ENCODE results near the gene KAZN. TPM values are rescaled to one million over a fixed set of nuclear protein-coding genes. Genes with fewer than 3 reads are reported as not detected.

The KAZN gene
- total and polyA plus RNA-seq, 4 donors: 4.4 to 19.3 (median 9.6) TPM

DNA sequence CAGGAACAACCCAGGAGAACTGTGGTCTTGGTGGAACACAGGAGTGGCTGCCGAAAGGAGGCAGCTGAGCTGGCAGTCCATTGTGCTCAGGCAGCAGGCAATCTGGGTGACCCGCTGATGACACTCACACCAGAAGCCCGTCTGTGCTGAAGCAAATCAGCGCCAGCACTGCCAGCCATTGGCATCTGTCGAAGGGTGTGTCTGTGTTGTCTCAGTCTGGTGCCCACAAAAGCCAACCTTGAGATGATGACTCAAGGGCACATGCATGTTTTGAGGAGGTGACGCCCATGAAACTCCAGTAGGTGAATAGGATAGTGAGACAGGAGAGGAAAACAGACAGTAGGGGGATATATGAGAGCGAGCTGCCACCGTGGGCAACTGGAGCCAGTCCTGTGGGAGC is 167.3 kb downstream of the KAZN start:
- intact Hi-C loops (cut with DNase I): no loop called here
- no peaks in the 10 kb centered on the region for H3K36me3 ChIP-seq (ENCODE audit: control insufficient read depth in 1 of 2, insufficient read depth in 2 of 2, low read length in 1 of 2)
- no peaks in the 10 kb centered on the region for H3K27me3 ChIP-seq (ENCODE audit: control insufficient read depth in 1 of 2, insufficient read depth in 2 of 2, low read length in 1 of 2)
- no peak for ATAC-seq (ENCODE audit: low FRiP score)
- H3K27ac ChIP-seq (ENCODE audit: low read depth in 1 of 2, low read length in 2 of 2): no peak overlapping the region
- no peak overlapping the region for H3K4me3 ChIP-seq (ENCODE audit: low read length in 2 of 2)
- WGBS, 2 donors: 94 to 95% methylated on average over 8 of the region's 8 CpGs
- H3K9me3 ChIP-seq (ENCODE audit: control insufficient read depth, low read length): peaks cover 4% of the 10 kb centered on the region
- no peaks in the 10 kb centered on the region for H3K4me1 ChIP-seq (ENCODE audit: control insufficient read depth in 1 of 2, insufficient read depth in 2 of 2, low read length in 2 of 2)
- no peak for DNase-seq

DNA sequence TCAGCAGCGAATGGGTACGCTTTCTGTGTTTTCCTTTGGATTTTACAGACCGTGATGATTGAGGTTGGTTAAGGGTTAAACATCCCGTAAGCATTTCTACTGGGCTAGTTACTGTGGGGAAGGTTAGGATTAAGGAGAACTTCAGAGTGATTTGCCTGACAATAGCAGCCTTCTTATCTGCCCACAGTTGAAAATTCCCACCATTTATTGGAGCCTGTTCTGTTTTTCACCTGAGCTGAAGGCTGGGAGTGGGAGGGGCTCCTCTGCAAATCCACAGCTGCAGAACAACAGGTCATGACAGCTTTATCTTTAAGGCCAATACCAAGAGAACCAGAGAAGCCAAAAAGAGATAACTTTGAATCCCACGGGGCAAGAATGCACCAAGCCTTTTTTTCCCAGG is 168.6 kb downstream of the KAZN start:
- Histone ChIP-seq H3K4me3 (ENCODE audit: low read length in 2 of 2) (no peak overlapping the region), H3K9me3 (ENCODE audit: control insufficient read depth, low read length) (peaks cover 2% of the 10 kb centered on the region), H3K27ac (ENCODE audit: low read depth in 1 of 2, low read length in 2 of 2) (no peak overlapping the region), H3K36me3 (ENCODE audit: control insufficient read depth in 1 of 2, insufficient read depth in 2 of 2, low read length in 1 of 2) (no peaks in the 10 kb centered on the region), H3K27me3 (ENCODE audit: control insufficient read depth in 1 of 2, insufficient read depth in 2 of 2, low read length in 1 of 2) (no peaks in the 10 kb centered on the region), H3K4me1 (ENCODE audit: control insufficient read depth in 1 of 2, insufficient read depth in 2 of 2, low read length in 2 of 2) (no peaks in the 10 kb centered on the region)
- DNase-seq: no peak
- ATAC-seq (ENCODE audit: low FRiP score): no peak
- WGBS, 2 donors: 67 to 70% methylated on average over 5 of the region's 5 CpGs
- intact Hi-C loops (cut with DNase I): no loop called here

GRCh38 chr1:14768582-14769304 is 170.3 kb downstream of the KAZN start:
- Histone ChIP-seq H3K36me3 (ENCODE audit: control insufficient read depth in 1 of 2, insufficient read depth in 2 of 2, low read length in 1 of 2) (no peaks in the 10 kb centered on the region), H3K27me3 (ENCODE audit: control insufficient read depth in 1 of 2, insufficient read depth in 2 of 2, low read length in 1 of 2) (no peaks in the 10 kb centered on the region), H3K9me3 (ENCODE audit: control insufficient read depth, low read length) (peaks cover 2% of the 10 kb centered on the region), H3K4me3 (ENCODE audit: low read length in 2 of 2) (no peak overlapping the region), H3K4me1 (ENCODE audit: control insufficient read depth in 1 of 2, insufficient read depth in 2 of 2, low read length in 2 of 2) (no peaks in the 10 kb centered on the region), H3K27ac (ENCODE audit: low read depth in 1 of 2, low read length in 2 of 2) (no peak overlapping the region)
- no peak for ATAC-seq (ENCODE audit: low FRiP score)
- intact Hi-C loops (cut with DNase I): no loop called here
- no peak for DNase-seq
- WGBS, 2 donors: 73 to 85% methylated on average over 6 of the region's 6 CpGs

GRCh38 chr1:14769486-14770274 is 171.2 kb downstream of the KAZN start:
- ATAC-seq (ENCODE audit: low FRiP score) (no peak), DNase-seq (no peak)
- Histone ChIP-seq H3K4me1 (ENCODE audit: control insufficient read depth in 1 of 2, insufficient read depth in 2 of 2, low read length in 2 of 2) (no peaks in the 10 kb centered on the region), H3K27ac (ENCODE audit: low read depth in 1 of 2, low read length in 2 of 2) (no peak overlapping the region), H3K27me3 (ENCODE audit: control insufficient read depth in 1 of 2, insufficient read depth in 2 of 2, low read length in 1 of 2) (no peaks in the 10 kb centered on the region), H3K36me3 (ENCODE audit: control insufficient read depth in 1 of 2, insufficient read depth in 2 of 2, low read length in 1 of 2) (no peaks in the 10 kb centered on the region), H3K9me3 (ENCODE audit: control insufficient read depth, low read length) (peaks cover 2% of the 10 kb centered on the region), H3K4me3 (ENCODE audit: low read length in 2 of 2) (no peak overlapping the region)
- WGBS, 2 donors: 89 to 93% methylated on average over 12 of the region's 12 CpGs
- intact Hi-C loops (cut with DNase I): no loop called here

DNA sequence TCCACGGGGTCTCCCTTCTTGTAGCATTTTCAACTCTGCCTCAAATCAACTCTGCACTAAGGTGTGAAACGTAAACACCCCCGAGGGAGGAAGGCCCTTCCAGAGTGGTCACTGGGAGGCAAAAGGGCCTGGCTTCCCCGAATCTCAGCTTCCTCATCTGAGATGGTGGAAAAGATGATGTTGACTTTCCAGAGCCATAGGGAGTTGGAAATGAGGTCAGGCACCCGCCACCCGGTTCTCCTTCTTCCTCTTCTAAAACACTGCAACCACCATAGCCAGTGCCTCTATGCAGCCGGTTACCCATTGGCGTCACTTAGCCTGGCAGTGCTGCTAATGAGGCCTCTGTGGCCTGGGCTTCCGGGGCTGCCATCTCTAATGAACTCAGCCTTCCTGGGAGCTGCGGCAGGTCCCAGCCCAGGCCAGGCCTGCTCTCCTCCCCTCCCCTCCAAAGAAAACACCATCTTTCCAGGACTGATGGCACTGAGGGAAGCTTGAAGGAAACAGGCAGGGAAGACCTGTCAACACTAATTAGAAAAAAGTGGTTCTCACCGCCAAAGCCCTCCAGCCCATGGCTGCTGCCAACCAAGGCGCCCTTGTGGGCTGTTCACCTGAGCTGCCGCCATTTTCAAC is 175.0 kb downstream of the KAZN start:
- intact Hi-C loops (cut with DNase I): no loop called here
- Histone ChIP-seq H3K36me3 (ENCODE audit: control insufficient read depth in 1 of 2, insufficient read depth in 2 of 2, low read length in 1 of 2) (no peaks in the 10 kb centered on the region), H3K4me3 (ENCODE audit: low read length in 2 of 2) (no peak overlapping the region)

GRCh38 chr1:14774225-14774624 is 175.7 kb downstream of the KAZN start:
- Histone ChIP-seq H3K36me3 (ENCODE audit: control insufficient read depth in 1 of 2, insufficient read depth in 2 of 2, low read length in 1 of 2) (no peaks in the 10 kb centered on the region), H3K27ac (ENCODE audit: low read depth in 1 of 2, low read length in 2 of 2) (no peak overlapping the region), H3K4me3 (ENCODE audit: low read length in 2 of 2) (no peak overlapping the region), H3K27me3 (ENCODE audit: control insufficient read depth in 1 of 2, insufficient read depth in 2 of 2, low read length in 1 of 2) (no peaks in the 10 kb centered on the region), H3K9me3 (ENCODE audit: control insufficient read depth, low read length) (no peaks in the 10 kb centered on the region), H3K4me1 (ENCODE audit: control insufficient read depth in 1 of 2, insufficient read depth in 2 of 2, low read length in 2 of 2) (no peaks in the 10 kb centered on the region)
- DNase-seq: no peak
- ATAC-seq (ENCODE audit: low FRiP score): no peak
- 96 to 97% methylated on average over 5 of the region's 5 CpGs for WGBS, 2 donors
- intact Hi-C loops (cut with DNase I): no loop called here

More for the DNA sequence above, 175.0 kb downstream of the KAZN start:
- no peak for ATAC-seq (ENCODE audit: low FRiP score)
- no peak for DNase-seq
- Histone ChIP-seq H3K27me3 (ENCODE audit: control insufficient read depth in 1 of 2, insufficient read depth in 2 of 2, low read length in 1 of 2) (no peaks in the 10 kb centered on the region), H3K27ac (ENCODE audit: low read depth in 1 of 2, low read length in 2 of 2) (no peak overlapping the region), H3K4me1 (ENCODE audit: control insufficient read depth in 1 of 2, insufficient read depth in 2 of 2, low read length in 2 of 2) (no peaks in the 10 kb centered on the region), H3K9me3 (ENCODE audit: control insufficient read depth, low read length) (no peaks in the 10 kb centered on the region)
- 82 to 85% methylated on average over 13 of the region's 13 CpGs for WGBS, 2 donors

DNA sequence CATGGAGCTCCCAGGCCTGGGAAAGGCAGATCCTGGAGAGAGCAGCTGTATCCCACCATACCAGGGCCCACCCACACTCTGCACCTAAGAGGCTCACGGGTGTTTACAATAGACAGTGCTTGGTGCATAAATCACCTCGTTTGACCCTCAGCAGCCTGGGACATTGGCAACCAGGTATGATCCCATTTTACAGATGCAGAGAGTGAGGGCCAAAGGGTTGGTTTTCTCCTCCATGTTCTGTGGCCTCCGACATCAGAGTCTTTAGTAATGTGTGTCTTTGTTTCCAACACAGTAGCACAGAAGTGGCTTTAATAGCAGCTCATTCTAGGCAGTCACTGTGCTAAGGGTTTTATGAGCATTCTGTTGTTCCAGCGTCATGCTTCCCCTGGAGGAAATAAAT is 176.5 kb downstream of the KAZN start:
- no peak for ATAC-seq (ENCODE audit: low FRiP score)
- H3K27me3 ChIP-seq (ENCODE audit: control insufficient read depth in 1 of 2, insufficient read depth in 2 of 2, low read length in 1 of 2): no peaks in the 10 kb centered on the region
- no peak for DNase-seq
- no peaks in the 10 kb centered on the region for H3K4me1 ChIP-seq (ENCODE audit: control insufficient read depth in 1 of 2, insufficient read depth in 2 of 2, low read length in 2 of 2)
- no peak overlapping the region for H3K27ac ChIP-seq (ENCODE audit: low read depth in 1 of 2, low read length in 2 of 2)
- WGBS, 2 donors: 91 to 95% methylated on average over 4 of the region's 4 CpGs
- H3K36me3 ChIP-seq (ENCODE audit: control insufficient read depth in 1 of 2, insufficient read depth in 2 of 2, low read length in 1 of 2): no peaks in the 10 kb centered on the region
- H3K4me3 ChIP-seq (ENCODE audit: low read length in 2 of 2): no peak overlapping the region
- H3K9me3 ChIP-seq (ENCODE audit: control insufficient read depth, low read length): no peaks in the 10 kb centered on the region
- intact Hi-C loops (cut with DNase I): loop anchor here in 1 of 2 donors (5.0 kb wide), 1 partner anchor 327 kb away; no protein-coding TSS in a partner anchor

DNA sequence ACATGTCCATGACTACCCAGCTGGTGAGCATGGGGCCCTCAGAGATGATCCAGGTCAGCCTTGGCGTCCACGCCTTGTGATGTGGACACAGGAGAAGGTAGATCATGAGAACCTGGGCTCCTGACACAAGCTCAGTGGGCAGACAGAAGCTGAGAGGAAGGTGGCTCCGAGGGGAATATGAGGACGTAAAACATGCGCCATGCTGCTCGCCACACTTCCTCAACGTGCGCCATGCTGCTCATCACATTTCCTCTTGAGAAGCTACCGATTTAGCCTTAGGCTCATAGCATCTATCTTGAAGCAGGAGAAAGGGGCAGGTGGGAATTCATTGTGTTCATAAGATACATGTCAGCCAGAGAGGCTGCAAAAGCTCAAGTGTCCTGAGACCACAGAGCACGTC is 176.9 kb downstream of the KAZN start:
- no peaks in the 10 kb centered on the region for H3K27me3 ChIP-seq (ENCODE audit: control insufficient read depth in 1 of 2, insufficient read depth in 2 of 2, low read length in 1 of 2)
- intact Hi-C loops (cut with DNase I): loop anchor here in 1 of 2 donors (5.0 kb wide), 1 partner anchor 327 kb away; no protein-coding TSS in a partner anchor
- 95% methylated on average over 10 of the region's 10 CpGs for WGBS, 2 donors
- DNase-seq (no peak), ATAC-seq (ENCODE audit: low FRiP score) (no peak)
- no peaks in the 10 kb centered on the region for H3K9me3 ChIP-seq (ENCODE audit: control insufficient read depth, low read length)
- no peaks in the 10 kb centered on the region for H3K4me1 ChIP-seq (ENCODE audit: control insufficient read depth in 1 of 2, insufficient read depth in 2 of 2, low read length in 2 of 2)
- no peak overlapping the region for H3K27ac ChIP-seq (ENCODE audit: low read depth in 1 of 2, low read length in 2 of 2)
- no peak overlapping the region for H3K4me3 ChIP-seq (ENCODE audit: low read length in 2 of 2)
- H3K36me3 ChIP-seq (ENCODE audit: control insufficient read depth in 1 of 2, insufficient read depth in 2 of 2, low read length in 1 of 2): no peaks in the 10 kb centered on the region
